Neural progenitor cell (in vitro differentiated cells): ENCODE results near the gene ZNF451. TPM values are rescaled to one million over a fixed set of nuclear protein-coding genes. Genes with fewer than 3 reads are reported as not detected.

Source experiments
- DNase-seq: peaks from one replicate; pipeline ENCODE4 v3.0.0-alpha.2; 2016; ENCODE audit warnings: low spot score
- H2AFZ ChIP-seq: fragments of 200-600 bp; sonication (generic); replicated peaks from 2 replicates; pipeline ENCODE4 v1.6.1; 2016; ENCODE audit warnings: antibody characterized with exemption
- H3F3A ChIP-seq: fragments of 200-600 bp; sonication (generic); 2 replicates; pipeline ENCODE4 v1.6.1; 2016; ENCODE audit warnings: antibody characterized with exemption, low read depth
- H3K27ac ChIP-seq: fragments of 200-600 bp; sonication (generic); 2 replicates; pipeline ENCODE4 v1.5.1; 2016; ENCODE audit warnings: mild to moderate bottlenecking
- H3K27me3 ChIP-seq: fragments of 200-600 bp; sonication (generic); 2 replicates; pipeline ENCODE4 v1.6.1; 2016; ENCODE audit warnings: mild to moderate bottlenecking, moderate library complexity
- H3K36me3 ChIP-seq: fragments of 200-600 bp; sonication (generic); 2 replicates; pipeline ENCODE4 v1.5.1; 2016
- H3K4me1 ChIP-seq: fragments of 200-600 bp; sonication (generic); 2 replicates; pipeline ENCODE4 v1.6.1; 2016; ENCODE audit warnings: mixed run types
- H3K4me2 ChIP-seq: fragments of 200-600 bp; sonication (generic); 2 replicates; pipeline ENCODE4 v1.6.1; 2016
- H3K4me3 ChIP-seq: fragments of 200-600 bp; sonication (generic); 2 replicates; pipeline ENCODE4 v1.5.1; 2016
- H3K79me2 ChIP-seq: fragments of 200-600 bp; sonication (generic); 2 replicates; pipeline ENCODE4 v1.6.1; 2016; ENCODE audit warnings: low read depth
- H3K9ac ChIP-seq: fragments of 200-600 bp; sonication (generic); 2 replicates; pipeline ENCODE4 v1.6.1; 2016
- H3K9me3 ChIP-seq: fragments of 200-600 bp; sonication (generic); 2 replicates; pipeline ENCODE4 v1.5.1; 2016; ENCODE audit warnings: low read depth
- H4K20me1 ChIP-seq: fragments of 200-600 bp; sonication (generic); 2 replicates; pipeline ENCODE4 v1.6.1; 2016; ENCODE audit warnings: low read depth
- H3K27ac Mint-ChIP-seq: 3 replicates; pipeline ENCODE4 v1.8.0; 2021; ENCODE audit warnings: mixed read lengths
- H3K27me3 Mint-ChIP-seq: 2 replicates; pipeline ENCODE4 v1.8.0; 2022; ENCODE audit warnings: low read depth, mild to moderate bottlenecking, inconsistent platforms, moderate library complexity, mixed read lengths; ENCODE audit not compliant: insufficient read depth
- H3K36me3 Mint-ChIP-seq: 3 replicates; pipeline ENCODE4 v1.8.0; 2021; ENCODE audit warnings: mixed read lengths
- H3K4me1 Mint-ChIP-seq: 3 replicates; pipeline ENCODE4 v1.8.0; 2021; ENCODE audit warnings: mixed read lengths
- H3K4me3 Mint-ChIP-seq: 3 replicates; pipeline ENCODE4 v1.8.0; 2021; ENCODE audit warnings: mild to moderate bottlenecking, moderate library complexity, mixed read lengths
- H3K9me3 Mint-ChIP-seq: 3 replicates; pipeline ENCODE4 v1.8.0; 2020; ENCODE audit warnings: mixed read lengths
- CTCF ChIP-seq: fragments of 200-600 bp; sonication (generic); IDR thresholded peaks from 2 replicates; pipeline ENCODE4 v1.5.1; 2017; ENCODE audit warnings: antibody characterized with exemption, mild to moderate bottlenecking
- EZH2 ChIP-seq: fragments of 200-600 bp; sonication (generic); IDR thresholded peaks from 2 replicates; pipeline ENCODE4 v1.6.1; 2017; ENCODE audit warnings: antibody characterized with exemption, mild to moderate bottlenecking, moderate library complexity
- EZH2phosphoT487 ChIP-seq: fragments of 200-600 bp; sonication (generic); IDR thresholded peaks from 2 replicates; pipeline ENCODE4 v1.6.1; 2017; ENCODE audit warnings: antibody characterized with exemption
- total RNA-seq: library from RNA; depleted of rRNA; stranded (reverse); fragments of >200 nt; gene quantifications from 2 replicates; pipeline ENCODE4 v1.2.3, GENCODE V29; 2015; ENCODE audit warnings: low replicate concordance

The ZNF451 gene
- total RNA-seq, 1 donor from 2014 or later = 126 TPM

DNA sequence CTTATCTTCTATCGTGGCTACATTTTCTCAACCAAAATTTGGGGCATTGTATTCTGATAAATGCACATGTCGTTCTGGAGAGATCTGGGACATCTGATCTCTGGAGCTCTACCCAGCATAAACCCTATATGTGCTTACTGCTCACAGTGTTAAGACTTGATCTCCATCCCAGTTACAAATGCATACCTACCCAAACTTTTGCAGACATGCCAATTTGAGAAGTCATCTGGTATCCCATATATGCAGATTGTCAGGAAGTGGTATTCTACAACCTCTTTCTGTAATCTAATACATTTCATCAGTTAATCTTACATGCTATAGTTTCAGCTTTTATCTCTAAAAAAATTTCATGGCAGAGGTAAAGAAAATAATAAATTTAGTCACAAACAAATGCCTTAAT is 93.3 kb downstream of the ZNF451 start:
- peaks cover 5% of the 10 kb centered on the region for H3K79me2 ChIP-seq
- no peak overlapping the region for H3K4me3 ChIP-seq
- Mint-ChIP-seq H3K9me3 (no peaks in the 10 kb centered on the region), H3K36me3 (peaks cover 7% of the 10 kb centered on the region), H3K4me1 (no peaks in the 10 kb centered on the region), H3K27me3 (no peaks in the 10 kb centered on the region), H3K4me3 (no peak overlapping the region), H3K27ac (no peak overlapping the region)
- no peaks in the 10 kb centered on the region for H4K20me1 ChIP-seq
- H2AFZ ChIP-seq = no peak overlapping the region
- DNase-seq = no peak
- H3K4me2 ChIP-seq = no peak overlapping the region
- no peaks in the 10 kb centered on the region for H3K36me3 ChIP-seq
- TF ChIP-seq EZH2 (no peak), EZH2phosphoT487 (no peak), CTCF (no peak)
- H3K4me1 ChIP-seq = no peaks in the 10 kb centered on the region
- H3K9ac ChIP-seq = no peak overlapping the region
- no peak overlapping the region for H3K27ac ChIP-seq
- no peaks in the 10 kb centered on the region for H3K9me3 ChIP-seq
- H3F3A ChIP-seq = no peaks in the 10 kb centered on the region
- H3K27me3 ChIP-seq = no peaks in the 10 kb centered on the region

- H2AFZ ChIP-seq = no peak overlapping the region
- Mint-ChIP-seq H3K4me1 (no peaks in the 10 kb centered on the region), H3K4me3 (no peak overlapping the region), H3K9me3 (no peaks in the 10 kb centered on the region), H3K27ac (no peak overlapping the region), H3K27me3 (no peaks in the 10 kb centered on the region), H3K36me3 (no peaks in the 10 kb centered on the region)
- H3K27me3 ChIP-seq = no peaks in the 10 kb centered on the region
- no peaks in the 10 kb centered on the region for H3K9me3 ChIP-seq
- H3F3A ChIP-seq = no peaks in the 10 kb centered on the region
- no peaks in the 10 kb centered on the region for H4K20me1 ChIP-seq
- H3K4me3 ChIP-seq = no peak overlapping the region
- no peak overlapping the region for H3K9ac ChIP-seq
- H3K4me1 ChIP-seq = no peaks in the 10 kb centered on the region
- no peak overlapping the region for H3K27ac ChIP-seq
- TF ChIP-seq CTCF = peak; percentile 19
- TF ChIP-seq EZH2phosphoT487 = no peak
- peaks cover 6% of the 10 kb centered on the region for H3K36me3 ChIP-seq
- no peak for DNase-seq
- no peaks in the 10 kb centered on the region for H3K79me2 ChIP-seq
- H3K4me2 ChIP-seq = no peak overlapping the region
These were observed 100.2 kb downstream of the ZNF451 start for GRCh38 chr6:57190140-57190539.

GRCh38 chr6:57193177-57193576 is 103.2 kb downstream of the ZNF451 start:
- Histone ChIP-seq H3K4me2 (no peak overlapping the region), H4K20me1 (no peaks in the 10 kb centered on the region), H3F3A (no peaks in the 10 kb centered on the region), H3K27me3 (no peaks in the 10 kb centered on the region), H3K36me3 (peaks cover 6% of the 10 kb centered on the region), H3K9ac (no peak overlapping the region), H3K9me3 (no peaks in the 10 kb centered on the region), H2AFZ (no peak overlapping the region), H3K27ac (no peak overlapping the region), H3K79me2 (no peaks in the 10 kb centered on the region), H3K4me3 (no peak overlapping the region), H3K4me1 (no peaks in the 10 kb centered on the region)
- no peak for DNase-seq
- no peak for TF ChIP-seq CTCF
- TF ChIP-seq EZH2phosphoT487 = no peak
- TF ChIP-seq EZH2 = no peak
- Mint-ChIP-seq H3K36me3 (peaks cover 2% of the 10 kb centered on the region), H3K9me3 (no peaks in the 10 kb centered on the region), H3K27ac (no peak overlapping the region), H3K27me3 (no peaks in the 10 kb centered on the region), H3K4me3 (no peak overlapping the region), H3K4me1 (no peaks in the 10 kb centered on the region)

GRCh38 chr6:57195457-57195856 is 105.5 kb downstream of the ZNF451 start:
- no peaks in the 10 kb centered on the region for H3K27me3 Mint-ChIP-seq
- no peak overlapping the region for H3K4me3 Mint-ChIP-seq
- no peak overlapping the region for H3K4me3 ChIP-seq
- H4K20me1 ChIP-seq = no peaks in the 10 kb centered on the region
- H3K79me2 ChIP-seq = no peaks in the 10 kb centered on the region
- no peaks in the 10 kb centered on the region for H3K4me1 ChIP-seq
- no peak overlapping the region for H3K27ac ChIP-seq
- TF ChIP-seq EZH2 (no peak), CTCF (no peak), EZH2phosphoT487 (no peak)
- H2AFZ ChIP-seq = no peak overlapping the region
- H3K4me2 ChIP-seq = no peak overlapping the region
- no peaks in the 10 kb centered on the region for H3K4me1 Mint-ChIP-seq
- no peak for DNase-seq
- H3K27me3 ChIP-seq = no peaks in the 10 kb centered on the region
- H3K27ac Mint-ChIP-seq = no peak overlapping the region
- no peaks in the 10 kb centered on the region for H3K9me3 ChIP-seq
- no peaks in the 10 kb centered on the region for H3K9me3 Mint-ChIP-seq
- no peak overlapping the region for H3K9ac ChIP-seq
- H3F3A ChIP-seq = no peaks in the 10 kb centered on the region
- H3K36me3 ChIP-seq = peaks cover 6% of the 10 kb centered on the region
- H3K36me3 Mint-ChIP-seq = peaks cover 9% of the 10 kb centered on the region
